NCI-H1694 (cell line): ENCODE data around the gene ZNF526.

ENCODE experiments used
- DNase-seq: peaks from one replicate; lab custom pipeline; 2025; lab: John Stamatoyannopoulos, UW

The ZNF526 gene

DNA sequence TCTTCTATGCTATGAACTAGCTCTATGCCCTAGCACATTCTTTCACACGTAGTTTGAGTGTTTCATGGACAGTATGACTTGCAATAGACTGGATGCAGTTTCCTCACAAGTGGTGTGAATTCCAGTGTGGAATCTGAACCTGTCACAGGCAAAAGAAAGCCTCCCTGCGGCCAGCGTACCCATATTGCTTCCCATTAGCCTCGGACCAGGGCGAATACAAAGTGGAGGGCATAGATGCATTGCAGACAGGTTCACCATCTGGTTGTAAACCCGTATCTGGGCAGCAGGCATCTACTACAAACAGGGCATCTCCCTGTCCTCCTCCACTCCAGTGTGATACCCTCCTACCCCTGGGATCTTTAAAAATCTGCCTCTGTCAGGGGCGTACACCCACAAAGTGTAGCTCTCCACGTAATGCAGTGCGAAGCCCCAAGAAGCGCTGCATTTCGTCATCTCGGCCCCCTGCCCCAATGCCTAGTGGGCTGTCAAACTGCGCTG lies 47.6 kb downstream of the ZNF526 start:
- no peak for DNase-seq

DNA sequence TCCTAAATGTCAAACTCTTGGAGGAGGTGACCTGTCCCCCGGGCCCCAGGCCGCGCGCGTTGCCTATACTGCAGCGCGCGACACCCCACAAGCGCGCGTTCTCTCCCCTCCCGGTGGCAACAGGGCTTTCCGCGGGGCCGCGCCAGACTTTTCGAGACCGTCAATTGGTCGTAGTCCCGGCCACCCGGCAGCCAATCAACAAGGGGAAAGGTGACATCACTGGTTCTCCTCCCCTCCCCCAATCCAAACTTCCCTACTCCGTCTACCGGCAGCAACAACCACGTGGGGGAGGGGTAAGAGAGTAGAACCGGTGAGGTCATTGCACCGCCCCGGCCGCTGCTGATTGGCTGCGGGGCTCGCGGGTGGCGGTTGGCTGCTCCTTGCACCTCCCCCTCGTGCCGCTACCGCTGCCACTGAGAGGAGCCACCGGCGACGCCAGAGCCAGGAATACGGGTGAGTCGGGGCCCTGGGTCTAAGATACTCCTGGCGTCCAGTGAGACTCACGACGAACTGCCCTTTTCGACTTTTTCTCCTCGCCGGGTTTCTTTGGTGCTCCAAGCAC lies 48.1 kb downstream of the ZNF526 start:
- DNase-seq: peak; percentile 99

DNA sequence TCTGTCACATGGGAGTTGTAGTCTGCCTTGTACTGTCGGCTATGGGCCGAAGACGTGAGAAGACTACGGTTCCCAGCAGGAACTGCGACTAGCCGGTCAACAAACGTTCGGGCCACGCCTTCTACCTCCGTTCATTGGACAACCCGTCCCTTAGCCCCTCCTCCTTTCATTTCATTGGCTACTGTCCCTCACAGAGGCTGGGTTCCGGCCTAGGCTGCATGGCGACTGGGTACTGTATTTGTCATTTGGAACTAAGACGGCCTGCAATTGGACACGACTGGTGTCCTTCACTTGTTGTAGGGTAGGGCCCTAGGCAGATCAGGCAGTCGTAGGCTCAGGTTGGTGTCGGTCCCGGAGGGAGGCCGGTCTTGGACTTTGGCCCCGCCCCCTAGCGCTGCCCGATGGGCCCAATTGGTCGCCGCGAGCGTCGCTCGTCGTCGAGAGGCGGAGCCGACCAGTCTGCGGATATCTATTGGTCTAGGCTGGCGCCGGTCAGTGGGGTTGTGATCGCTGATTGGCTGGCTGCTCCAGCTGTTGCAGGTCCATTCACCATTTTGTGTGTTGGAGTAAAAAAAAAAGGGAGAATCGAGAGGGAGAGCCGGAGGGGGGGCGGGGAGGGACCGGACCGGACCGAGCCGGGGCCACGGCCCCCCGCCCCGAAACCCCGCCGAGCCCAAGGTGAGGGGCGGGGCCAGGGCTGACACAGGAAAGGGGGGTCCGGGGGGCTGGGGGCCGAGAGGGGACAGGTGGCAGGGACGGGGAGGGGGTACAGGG lies 48.8 kb downstream of the ZNF526 start, which contains the start of gene CIC:
CIC (plus strand) TSS at position 549 of the 774 bp plus-strand sequence. CDS start 2,532 bp downstream, outside the sequence.
- peak; percentile 100 for DNase-seq

DNA sequence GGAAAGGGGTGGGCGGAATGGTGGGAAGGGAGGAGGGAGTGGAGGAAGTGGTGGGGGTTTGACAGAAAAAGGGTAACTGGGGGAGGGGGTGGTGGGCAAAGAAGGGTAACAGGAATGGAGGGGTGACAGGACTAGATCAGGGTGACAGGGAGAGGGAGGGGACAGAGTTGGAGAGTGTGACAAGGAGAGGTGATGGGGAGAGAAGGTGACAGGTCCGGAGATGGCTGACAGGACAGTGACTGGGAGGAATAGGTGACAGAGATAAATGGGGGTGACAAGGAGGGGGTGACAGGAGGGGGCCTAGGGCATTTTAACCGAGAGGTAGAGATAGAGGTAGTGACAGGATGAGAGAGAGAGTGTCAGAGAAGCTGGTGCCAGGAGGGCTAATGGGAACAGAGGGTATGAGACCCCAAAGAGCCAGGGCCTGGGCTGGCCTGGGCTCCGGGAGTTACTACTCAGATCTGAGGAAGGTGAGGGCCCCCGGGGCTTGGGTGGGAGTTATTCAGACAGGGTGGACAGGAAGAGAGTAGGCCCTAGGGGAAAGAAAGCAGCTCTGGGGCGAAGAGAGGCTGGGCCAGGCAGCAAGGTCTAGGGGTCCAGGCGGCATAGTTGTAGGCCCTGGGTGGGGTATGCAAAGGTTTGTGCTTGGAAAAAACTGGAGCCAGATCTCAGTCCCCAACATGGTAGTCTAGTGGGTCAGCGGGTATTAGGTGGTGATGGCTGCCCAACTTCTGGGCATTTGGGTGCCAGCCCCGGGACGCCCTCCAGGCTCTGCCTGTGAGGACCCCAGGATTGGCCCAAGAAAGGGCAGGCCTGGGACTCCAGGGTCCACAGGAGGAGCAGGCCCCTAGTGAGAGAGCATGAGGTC lies 49.6 kb downstream of the ZNF526 start:
- DNase-seq: no peak

DNA sequence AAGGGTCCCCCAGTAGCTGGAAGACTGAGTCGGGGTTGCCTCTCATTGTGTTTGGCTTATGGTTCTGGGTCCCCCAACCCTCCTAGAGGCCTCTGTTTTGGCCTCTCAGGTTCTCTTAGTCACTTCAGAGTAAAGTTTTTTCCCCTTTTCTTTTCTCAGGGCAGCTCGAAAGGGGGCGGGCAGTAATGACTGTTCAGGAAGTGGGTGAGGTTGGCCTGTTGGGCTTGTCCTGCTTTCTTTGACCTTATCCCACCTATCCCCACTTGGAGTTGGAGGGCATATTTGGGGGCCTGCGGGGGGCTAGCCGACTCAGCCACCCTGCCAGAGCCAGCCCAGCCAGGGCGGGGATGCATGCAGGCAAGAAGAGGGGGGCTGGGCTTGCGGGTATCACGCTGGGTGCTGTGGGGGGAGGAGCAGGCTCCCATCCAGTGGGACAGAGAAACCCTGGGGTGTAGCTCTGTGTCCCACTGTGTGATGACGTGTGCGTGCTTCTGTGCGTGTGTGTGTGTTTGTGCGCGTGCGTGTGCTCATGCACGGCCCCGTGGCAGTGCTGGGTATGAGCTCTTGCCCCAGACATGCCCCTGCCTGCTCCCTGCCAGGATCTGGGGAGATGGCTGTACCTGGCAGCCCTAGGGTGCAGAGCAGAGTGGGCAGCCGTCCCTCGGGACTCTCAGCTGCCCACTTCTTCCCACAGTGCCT lies 50.4 kb downstream of the ZNF526 start:
- no peak for DNase-seq

DNA sequence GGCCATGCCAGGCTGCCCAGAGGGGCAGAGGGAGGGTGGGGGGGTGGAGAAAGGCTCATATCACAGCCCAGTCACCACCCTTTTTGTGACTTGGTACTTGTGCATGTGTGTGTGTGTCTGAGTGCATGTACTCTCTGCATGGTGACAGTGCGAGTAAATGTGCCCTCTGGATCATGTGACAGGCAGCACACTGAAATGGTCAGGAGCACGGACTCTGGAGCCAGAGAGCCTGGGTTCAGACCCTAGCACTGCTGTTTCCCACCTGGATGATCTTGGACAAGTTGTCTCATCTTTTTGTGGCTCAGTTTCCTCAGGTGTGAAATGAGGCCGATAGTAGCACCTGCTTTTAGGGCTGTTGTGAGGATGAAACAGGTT lies 50.9 kb downstream of the ZNF526 start:
- DNase-seq: no peak

DNA sequence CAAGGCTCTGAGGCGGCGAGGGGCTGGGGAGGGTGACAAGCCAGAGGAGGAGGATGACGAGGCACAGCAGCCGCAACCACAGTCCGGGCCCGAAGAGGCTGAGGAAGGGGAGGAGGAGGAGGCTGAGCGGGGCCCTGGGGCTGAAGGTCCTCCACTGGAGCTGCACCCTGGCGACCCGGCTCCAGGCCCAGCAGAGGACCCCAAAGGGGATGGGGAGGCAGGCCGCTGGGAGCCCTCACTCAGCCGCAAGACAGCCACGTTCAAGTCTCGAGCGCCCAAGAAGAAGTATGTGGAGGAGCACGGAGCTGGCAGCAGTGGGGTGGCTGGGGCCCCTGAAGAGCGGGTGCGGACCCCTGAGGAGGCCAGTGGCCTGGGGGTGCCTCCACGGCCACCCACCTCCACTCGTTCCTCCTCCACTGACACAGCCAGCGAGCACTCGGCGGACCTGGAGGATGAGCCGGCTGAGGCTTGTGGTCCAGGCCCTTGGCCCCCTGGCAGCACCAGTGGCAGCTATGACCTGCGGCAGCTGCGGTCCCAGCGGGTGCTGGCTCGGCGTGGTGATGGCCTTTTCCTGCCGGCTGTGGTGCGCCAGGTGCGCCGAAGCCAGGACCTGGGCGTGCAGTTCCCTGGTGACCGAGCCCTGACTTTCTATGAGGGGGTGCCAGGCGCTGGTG lies 51.9 kb downstream of the ZNF526 start:
- DNase-seq: no peak

DNA sequence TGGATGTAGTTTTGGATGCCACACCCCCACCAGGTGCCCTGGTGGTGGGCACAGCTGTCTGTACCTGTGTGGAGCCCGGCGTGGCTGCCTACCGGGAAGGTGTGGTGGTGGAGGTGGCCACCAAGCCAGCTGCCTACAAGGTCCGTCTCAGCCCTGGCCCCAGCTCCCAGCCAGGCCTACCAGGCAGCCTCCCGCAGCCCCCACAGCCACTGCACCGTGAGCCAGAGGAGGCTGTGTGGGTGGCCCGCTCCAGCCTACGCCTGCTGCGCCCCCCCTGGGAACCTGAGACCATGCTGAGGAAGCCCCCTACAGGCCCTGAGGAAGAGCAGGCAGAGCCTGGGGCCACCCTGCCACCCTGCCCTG lies 52.4 kb downstream of the ZNF526 start:
- DNase-seq: no peak

DNA sequence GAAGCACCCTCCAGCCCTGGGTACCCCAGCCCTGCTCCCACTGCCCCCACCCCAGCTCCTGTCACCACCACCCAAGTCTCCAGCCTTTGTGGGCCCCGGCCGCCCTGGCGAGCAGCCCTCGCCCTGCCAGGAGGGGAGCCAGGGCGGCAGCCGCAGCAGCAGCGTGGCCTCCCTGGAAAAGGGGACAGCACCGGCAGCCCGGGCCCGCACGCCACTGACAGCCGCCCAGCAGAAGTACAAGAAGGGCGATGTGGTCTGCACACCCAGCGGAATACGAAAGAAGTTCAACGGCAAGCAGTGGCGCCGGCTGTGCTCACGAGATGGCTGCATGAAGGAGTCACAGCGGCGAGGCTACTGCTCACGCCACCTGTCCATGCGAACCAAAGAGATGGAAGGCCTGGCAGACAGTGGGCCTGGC lies 52.9 kb downstream of the ZNF526 start:
- DNase-seq: no peak

DNA sequence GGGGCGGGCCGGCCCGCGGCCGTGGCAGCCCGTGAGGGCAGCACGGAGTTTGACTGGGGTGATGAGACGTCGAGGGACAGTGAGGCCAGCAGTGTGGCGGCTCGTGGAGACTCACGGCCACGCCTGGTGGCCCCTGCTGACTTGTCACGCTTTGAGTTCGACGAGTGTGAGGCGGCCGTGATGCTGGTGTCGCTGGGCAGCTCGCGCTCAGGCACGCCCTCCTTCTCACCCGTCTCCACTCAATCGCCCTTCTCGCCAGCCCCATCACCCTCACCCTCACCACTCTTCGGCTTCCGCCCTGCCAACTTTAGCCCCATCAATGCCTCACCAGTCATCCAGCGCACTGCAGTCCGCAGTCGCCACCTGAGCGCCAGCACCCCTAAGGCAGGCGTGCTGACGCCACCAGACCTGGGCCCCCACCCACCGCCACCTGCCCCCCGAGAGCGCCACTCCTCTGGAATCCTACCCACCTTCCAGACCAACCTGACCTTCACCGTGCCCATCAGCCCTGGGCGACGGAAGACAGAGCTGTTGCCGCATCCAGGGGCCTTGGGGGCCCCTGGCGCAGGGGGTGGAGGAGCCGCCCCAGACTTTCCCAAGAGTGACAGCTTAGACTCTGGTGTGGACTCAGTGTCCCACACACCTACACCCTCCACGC lies 53.4 kb downstream of the ZNF526 start:
- DNase-seq: no peak

DNA sequence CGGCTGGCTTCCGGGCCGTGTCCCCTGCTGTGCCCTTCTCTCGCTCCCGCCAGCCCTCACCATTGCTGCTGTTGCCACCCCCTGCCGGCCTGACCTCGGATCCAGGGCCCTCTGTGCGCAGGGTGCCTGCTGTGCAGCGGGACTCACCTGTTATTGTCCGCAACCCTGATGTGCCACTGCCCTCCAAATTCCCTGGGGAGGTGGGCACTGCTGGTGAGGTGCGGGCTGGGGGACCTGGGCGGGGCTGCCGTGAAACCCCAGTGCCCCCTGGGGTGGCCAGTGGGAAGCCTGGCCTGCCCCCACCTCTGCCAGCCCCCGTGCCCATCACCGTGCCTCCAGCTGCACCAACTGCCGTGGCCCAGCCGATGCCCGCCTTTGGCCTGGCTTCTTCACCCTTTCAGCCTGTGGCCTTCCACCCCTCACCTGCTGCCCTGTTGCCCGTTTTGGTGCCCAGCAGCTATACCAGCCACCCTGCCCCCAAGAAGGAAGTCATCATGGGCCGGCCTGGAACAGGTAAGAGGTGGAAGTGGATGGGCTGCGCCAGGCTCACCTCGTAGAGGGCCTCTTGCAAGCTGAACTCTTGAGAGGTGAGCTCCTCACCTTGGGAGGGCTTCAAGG lies 54.1 kb downstream of the ZNF526 start:
- no peak for DNase-seq

DNA sequence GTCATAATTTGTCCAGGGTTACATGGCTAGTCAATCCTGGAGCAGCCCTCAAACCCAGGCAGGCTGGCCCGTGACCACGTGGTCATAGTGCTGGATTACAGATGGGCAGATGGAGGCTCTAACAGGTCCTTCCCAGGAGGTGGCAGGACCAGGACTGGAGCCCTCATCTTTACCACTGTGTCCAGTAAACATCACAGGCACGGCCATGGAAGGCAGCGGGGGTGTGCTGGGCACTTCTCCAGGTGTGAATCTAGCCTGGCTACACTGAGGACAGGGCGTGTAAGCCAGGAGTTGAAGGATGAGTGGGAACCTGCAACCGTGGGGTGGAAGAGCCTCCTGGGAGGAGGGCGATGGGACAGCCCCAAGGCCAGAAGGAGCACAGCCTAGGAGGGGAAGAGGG lies 55.0 kb downstream of the ZNF526 start:
- DNase-seq: no peak

DNA sequence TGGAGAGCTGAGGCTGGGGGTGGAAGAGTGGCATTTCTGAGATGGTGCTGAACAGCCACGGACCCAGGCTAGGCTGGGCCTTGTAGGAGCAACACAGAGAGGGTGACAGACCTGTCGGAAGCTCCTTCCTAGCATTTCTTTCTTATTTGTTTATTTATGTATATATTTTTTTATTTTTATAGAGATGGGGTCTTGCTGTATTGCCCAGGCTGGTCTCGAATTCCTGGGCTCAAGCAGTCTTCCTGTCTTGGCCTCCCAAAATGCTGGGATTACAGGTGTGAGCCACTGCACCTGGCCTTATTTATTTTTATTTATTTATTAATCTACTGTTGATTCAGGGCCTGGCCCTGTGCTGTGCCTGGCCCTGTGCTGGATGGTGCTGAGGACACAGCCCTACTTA lies 55.4 kb downstream of the ZNF526 start:
- no peak for DNase-seq

DNA sequence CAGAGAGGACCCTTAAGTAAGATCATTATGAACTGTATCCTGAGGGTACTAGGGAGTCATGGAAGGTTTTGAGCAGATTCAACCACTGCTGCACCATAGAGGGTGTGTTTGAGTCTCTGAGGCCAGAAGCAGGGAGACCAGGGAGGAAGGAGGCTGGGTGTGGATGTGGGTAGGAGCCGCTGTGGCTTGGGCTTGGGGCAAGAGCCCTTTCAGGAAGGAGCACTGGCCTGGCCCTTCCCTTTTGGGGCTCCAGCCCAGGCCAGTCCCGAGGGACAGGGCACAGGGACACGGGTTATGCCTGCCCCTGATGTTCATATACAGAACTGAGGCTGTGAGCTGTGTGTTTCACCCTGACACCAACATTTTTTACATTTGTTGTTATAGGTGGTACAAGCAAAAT lies 56.2 kb downstream of the ZNF526 start:
- no peak for DNase-seq

DNA sequence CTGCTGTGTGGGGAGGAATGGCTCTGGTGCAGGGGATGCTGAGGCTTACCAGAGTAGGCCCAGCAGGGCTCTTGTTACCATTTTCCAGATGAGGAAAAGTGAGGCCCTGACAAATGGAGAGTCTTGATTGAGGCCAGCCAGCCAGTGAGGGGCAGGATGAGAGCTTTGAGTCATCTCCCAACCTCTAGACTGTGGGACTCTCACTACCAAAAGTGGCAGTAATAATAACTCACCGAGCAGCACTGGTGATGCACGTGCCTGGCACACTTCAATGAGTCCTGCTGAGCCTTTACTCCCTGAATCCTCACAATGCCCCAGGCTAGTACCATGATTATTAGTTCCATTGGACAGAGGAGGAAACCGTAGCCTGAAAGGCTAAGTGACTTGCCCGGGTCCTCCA lies 56.7 kb downstream of the ZNF526 start:
- DNase-seq: no peak
